Smooth muscle cell of the coronary artery (primary cell): ENCODE measurements around the gene PAX6. TPM values are rescaled to one million over a fixed set of nuclear protein-coding genes. Genes with fewer than 3 reads are reported as not detected.

Source experiments
- total RNA-seq: library from RNA; depleted of rRNA; stranded (reverse); fragments of >200 nt; gene quantifications from 2 replicates; pipeline ENCODE4 v1.2.3, GENCODE V29; 2014; ENCODE audit warnings: low replicate concordance

Gene PAX6
- not detected in 2 replicates for total RNA-seq

DNA sequence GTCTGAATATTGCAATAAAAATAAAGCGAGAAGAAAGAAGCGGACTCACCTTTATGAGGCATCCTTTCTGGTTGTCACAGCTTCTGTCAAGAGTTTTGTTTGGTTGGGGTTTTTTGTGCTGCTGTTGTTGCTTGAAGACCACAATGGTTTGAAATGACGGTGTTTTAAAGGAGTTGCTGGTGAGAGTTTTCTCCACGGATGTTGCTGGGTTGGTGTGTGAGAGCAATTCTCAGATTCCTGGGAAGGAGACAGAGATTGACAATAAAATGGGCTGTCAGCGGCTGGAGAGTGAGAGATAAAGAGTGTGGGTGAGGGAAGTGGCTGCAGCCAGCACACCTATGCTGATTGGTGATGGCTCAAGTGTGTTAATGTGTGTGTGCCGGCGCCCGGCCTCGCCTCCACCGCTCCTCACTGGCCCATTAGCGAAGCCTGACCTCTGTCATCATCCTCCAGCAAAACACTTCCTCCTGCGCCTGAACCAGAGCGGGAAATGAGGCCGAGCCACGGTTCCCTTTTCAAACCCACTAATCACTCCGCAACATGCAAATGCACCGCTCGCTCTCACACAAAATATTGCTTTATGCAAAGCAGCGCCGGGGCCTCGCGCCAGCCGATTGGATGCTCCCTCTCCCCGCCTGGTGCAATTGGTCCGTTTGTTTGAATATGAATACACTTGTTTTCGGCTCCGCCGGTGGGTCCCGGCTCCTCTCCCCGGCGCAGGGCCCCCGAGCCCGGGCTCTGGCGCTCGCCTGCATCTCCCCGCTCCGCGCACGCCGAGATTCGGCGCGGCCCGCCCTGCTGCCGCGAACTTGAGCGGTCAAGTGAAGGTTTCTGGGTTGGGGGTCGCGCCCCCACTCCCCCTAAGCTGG is at the start of gene PAX6:
TSS of gene PAX6 (minus strand) at position 544 of the 869 bp plus-strand sequence. CDS start 4,911 bp downstream, outside the sequence.

